Right renal pelvis (tissue), 4 donors: Measurements from ENCODE around the gene IPO5. TPM values are rescaled to one million over a fixed set of nuclear protein-coding genes. Genes with fewer than 3 reads are reported as not detected.

Experiments
- DNase-seq, 4 donors: peaks; one replicate each; pipeline ENCODE4 v3.0.0-alpha.2; 2013; ENCODE audit warnings: low read depth in 4 of 4, low spot score in 3 of 4, missing footprints in 1 of 4
- polyA plus RNA-seq, 4 donors: library from polyadenylated mRNA; unstranded; fragments of 120-200 nt; gene quantifications; one replicate each; pipeline ENCODE4 v1.2.1, GENCODE V29; 2013; ENCODE audit not compliant: insufficient read length in 4 of 4

The IPO5 gene
- polyA plus RNA-seq = 100 to 1,000 TPM; 160 to 180 (median 178) TPM

- no peak for DNase-seq
Measured at GRCh38 chr13:97953376-97953970, at the start of gene IPO5. TSS of gene IPO5 (plus strand) at chr13:97953675. CDS start at chr13:97976697, 23,022 bp downstream.

DNA sequence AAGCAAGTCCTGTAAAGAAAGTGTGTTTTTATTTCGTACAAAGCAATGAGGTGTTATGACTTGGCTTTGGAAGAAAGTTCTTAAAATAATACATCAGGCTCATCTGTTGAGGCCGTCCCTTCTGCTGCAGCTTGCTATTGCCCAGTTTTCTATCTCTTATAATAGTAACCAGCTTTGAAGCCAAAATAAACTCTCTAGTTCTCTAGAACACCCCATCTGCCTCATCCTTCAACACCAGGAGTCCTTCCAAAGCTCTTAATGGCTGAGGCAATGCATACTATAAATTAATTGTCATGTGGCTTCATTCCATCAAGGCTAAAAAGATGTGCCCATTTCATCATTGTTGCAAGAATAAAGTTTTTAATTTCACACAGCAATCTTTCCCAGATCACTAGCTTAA lies 49.4 kb upstream of the IPO5 start:
- no peak for DNase-seq

DNA sequence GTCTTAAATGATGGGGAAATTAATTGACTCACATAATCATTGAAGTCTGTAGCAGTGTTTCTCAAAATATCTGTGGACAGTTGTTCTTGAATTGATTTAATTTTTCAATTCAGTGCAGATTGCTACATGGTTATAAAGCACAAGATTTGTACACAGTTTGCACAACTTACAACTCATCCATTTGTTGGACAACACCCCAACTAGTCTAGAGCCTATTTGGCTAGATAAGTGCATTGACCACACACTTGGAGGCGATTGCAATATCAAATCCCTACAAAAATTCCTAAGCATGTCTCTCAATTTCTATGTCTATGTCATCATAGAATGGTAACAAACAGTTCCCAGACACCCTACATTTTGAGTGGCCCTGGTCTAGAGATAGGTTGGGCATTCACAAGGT lies 48.0 kb upstream of the IPO5 start:
- DNase-seq = no peak

- DNase-seq = no peak
Measured at GRCh38 chr13:97911311-97912138, 42.0 kb upstream of the IPO5 start.

- DNase-seq = no peak
Measured at GRCh38 chr13:97912139-97912535, 41.3 kb upstream of the IPO5 start.

GRCh38 chr13:97913206-97913605 lies 40.3 kb upstream of the IPO5 start:
- no peak for DNase-seq

GRCh38 chr13:97914540-97914939 lies 38.9 kb upstream of the IPO5 start:
- DNase-seq = no peak

- DNase-seq = no peak
Measured at GRCh38 chr13:97921176-97921816, 32.2 kb upstream of the IPO5 start.

DNA sequence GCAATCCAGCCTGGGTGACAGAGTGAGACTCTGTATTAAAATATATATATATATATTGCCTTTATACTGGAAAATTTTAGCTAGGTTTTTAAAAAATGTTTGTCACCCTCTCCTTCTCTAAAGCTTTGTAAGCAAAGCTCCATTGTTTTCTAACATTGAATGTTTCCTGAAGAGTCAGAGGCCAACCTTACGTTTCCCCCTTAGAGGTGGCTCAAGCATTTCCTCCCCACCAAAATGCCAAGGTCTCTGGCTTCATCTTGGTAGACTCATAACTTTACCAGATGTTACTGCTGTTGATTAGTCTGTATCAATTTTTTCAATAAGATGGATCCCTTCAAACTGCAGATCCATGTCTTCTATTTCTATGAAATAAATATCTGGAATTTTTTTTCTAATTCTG lies 25.2 kb upstream of the IPO5 start:
- no peak for DNase-seq

- no peak for DNase-seq
Measured at GRCh38 chr13:97932036-97932435, 21.4 kb upstream of the IPO5 start.

DNA sequence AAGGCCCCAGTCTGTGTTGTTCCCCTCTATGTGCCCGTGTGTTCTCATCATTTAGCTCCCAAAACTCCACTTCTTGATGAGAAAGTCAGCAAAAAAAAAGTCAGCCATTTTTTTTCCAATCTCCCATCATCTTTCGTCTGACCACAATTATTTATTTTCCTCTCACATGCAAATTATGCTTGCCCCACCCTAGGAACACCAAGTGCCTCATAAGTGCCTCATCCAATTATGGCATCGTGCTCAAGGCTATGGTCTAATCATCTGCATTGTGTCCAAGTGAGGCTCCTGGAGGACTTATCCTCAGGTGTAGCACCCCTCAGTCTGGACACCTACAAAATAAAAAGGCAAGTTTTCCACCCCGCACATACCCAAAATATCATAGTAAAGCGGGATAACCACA lies 20.8 kb upstream of the IPO5 start:
- no peak for DNase-seq

DNA sequence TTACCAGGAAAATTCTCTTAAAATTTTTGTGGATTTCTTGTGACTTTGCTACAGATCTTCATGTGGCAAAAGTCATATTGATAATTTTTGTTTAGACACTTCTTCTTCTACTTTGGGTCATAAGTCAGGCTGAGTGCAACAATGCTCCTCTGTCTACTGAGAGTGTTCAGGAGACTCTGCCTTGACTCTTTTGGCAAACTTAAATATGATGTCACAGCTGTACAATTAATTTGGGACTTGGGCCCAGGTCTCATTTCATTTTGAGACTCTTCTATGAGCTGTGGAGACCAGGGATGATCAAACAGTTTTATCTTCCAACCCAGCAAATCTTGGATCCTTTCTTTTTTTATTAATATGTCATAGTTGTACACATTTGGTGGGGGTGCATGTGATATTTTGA lies 19.7 kb upstream of the IPO5 start:
- no peak for DNase-seq

- no peak for DNase-seq
Measured at GRCh38 chr13:97934590-97934989, 18.9 kb upstream of the IPO5 start.

DNA sequence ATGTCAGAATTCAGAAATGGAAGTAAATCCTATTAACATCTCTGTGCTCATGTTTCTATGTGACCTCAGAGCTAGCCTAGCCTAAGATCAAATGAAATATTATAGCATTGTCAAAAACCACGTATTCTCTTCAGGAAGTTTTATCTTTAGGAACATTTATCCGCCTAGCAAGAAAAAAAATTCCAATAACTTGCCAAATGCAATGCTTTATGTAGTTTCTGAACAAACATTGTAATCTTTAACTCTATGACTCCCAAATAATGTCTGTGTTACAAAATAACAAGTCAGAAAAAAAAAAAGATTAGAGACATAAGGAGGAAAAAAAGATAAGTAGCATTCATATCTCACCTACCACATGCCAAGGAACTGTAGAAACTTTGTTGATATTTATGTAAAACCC lies 18.4 kb upstream of the IPO5 start:
- DNase-seq = no peak

- DNase-seq = no peak
Measured at GRCh38 chr13:97936036-97936435, 17.4 kb upstream of the IPO5 start.

DNA sequence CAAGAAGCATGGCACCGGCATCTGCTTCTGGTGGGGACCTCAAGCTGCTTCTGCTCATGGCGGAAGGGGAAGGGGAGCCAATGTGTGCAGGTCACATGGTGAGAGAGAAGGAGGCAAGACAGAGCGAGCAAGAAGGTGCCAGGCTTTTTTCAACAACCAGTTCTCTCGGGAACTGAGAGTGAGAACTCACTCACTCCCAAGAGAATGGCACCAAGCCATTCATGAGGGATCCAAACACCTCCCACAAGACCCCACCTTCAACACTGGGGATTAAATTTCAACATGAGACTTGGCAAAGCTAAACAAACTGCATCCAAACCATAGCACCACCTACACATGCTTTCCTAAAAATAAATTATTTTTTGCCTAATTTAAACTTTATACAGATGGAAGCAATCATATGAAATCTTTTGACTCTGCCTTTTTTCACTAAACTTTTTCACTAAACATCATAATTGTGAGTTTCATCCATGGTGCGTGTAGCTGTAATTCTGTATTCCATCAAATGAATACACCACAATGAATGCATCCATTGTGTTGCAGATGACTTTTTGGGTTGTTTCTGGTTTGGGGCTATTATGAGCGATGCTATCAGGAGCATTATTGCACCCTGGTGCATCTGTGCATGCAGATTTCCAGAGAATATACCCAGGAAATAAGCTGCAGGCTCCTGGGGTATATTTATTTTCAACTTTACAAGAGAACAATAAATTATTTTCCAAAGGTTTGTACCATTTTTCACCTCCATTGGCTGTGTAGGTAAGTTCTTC lies 14.6 kb upstream of the IPO5 start:
- no peak for DNase-seq

GRCh38 chr13:97944396-97945029 lies 9.0 kb upstream of the IPO5 start:
- DNase-seq = no peak

DNA sequence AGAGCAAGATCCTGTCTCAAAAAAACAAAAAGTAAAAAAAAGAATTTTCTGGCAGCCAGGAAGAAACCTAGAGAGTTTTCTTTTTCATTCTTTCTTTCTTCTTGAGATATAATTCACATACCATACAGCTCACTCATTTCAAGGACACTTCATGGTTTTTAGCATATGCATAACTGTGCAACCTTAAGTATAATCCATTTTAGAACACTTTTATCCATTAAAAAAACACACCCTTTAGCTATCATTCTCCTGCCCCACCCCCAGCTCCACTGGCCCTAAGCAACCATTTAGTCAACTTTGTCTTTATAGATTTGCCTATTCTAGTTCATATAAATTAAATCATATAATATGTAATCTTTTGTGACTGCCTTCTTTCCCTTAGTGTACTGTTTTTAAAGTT lies 8.1 kb upstream of the IPO5 start:
- no peak for DNase-seq

GRCh38 chr13:97945792-97946419 lies 7.6 kb upstream of the IPO5 start:
- no peak for DNase-seq

GRCh38 chr13:97946951-97947588 lies 6.4 kb upstream of the IPO5 start:
- no peak for DNase-seq
